A549 (cell line): Measurements from ENCODE around the gene SV2C. TPM values are rescaled to one million over a fixed set of nuclear protein-coding genes. Genes with fewer than 3 reads are reported as not detected.
"Not testable (repeated sequence)": the region's sequence is repeated elsewhere in the genome, so short reads cannot be mapped to it uniquely, and the experiment has no call there.

Source experiments
- ATAC-seq, 2 experiments: fragments of 200-7000 bp in 1 of 2; fragments of >200 bp in 1 of 2; cut with Nextera tagmentation in 1 of 2; cut with Tn5 transposase in 1 of 2; 3 replicates each; pipeline versions ENCODE4 v1.8.0 to v1.9.1; 2018 to 2020; ENCODE audit warnings: mild to moderate bottlenecking in 1 of 2, moderate library complexity in 1 of 2
- CTCF ChIA-PET: fragments of 300-600 bp; sonication (Branson Sonifier 250); formaldehyde crosslinking; extraction: SDS; loops from one replicate; lab custom pipeline; 2021; ENCODE audit warnings: antibody characterized with exemption, inconsistent platforms; lab: Yijun Ruan, JAX
- POLR2A ChIA-PET: fragments of 350-600 bp; formaldehyde crosslinking; extraction: SDS; loops from one replicate; lab custom pipeline; 2021; ENCODE audit warnings: antibody characterized with exemption, inconsistent platforms; lab: Yijun Ruan, JAX
- DNase-seq, 2 experiments: peaks; one replicate each; pipeline versions ENCODE4 v3.0.0 to v3.0.0-alpha.2; 2011 to 2016; ENCODE audit warnings: low read depth in 1 of 2, low spot score in 1 of 2
- FAIRE-seq: peaks from 2 replicates; lab custom pipeline; 2011; peaks lifted over from hg19 to GRCh38; lab: Jason Lieb, UNC
- H3K27ac ChIP-seq, 2 experiments: fragments of >200 bp; sonication (Bioruptor Twin); formaldehyde crosslinking; 3 replicates each; pipeline ENCODE4 v1.5.1; 2016 to 2017
- H3K4me1 ChIP-seq: fragments of >200 bp; sonication (Bioruptor Twin); formaldehyde crosslinking; 3 replicates; pipeline ENCODE4 v1.6.1; 2016
- H3K4me2 ChIP-seq: fragments of >200 bp; sonication (Bioruptor Twin); formaldehyde crosslinking; 3 replicates; pipeline ENCODE4 v1.6.1; 2016
- H3K4me3 ChIP-seq: fragments of >200 bp; sonication (Bioruptor Twin); formaldehyde crosslinking; 3 replicates; pipeline ENCODE4 v1.5.1; 2016
- H3K9me3 ChIP-seq: fragments of >200 bp; sonication (Bioruptor Twin); formaldehyde crosslinking; 3 replicates; pipeline ENCODE4 v1.6.1; 2016
- BCL3 ChIP-seq: fragments of >200 bp; sonication (Bioruptor Twin); formaldehyde crosslinking; IDR thresholded peaks from 3 replicates; pipeline ENCODE4 v1.6.1; 2016
- BHLHE40 ChIP-seq: IDR thresholded peaks from 2 replicates; pipeline ENCODE4 v1.6.1; 2012; ENCODE audit warnings: low read depth, low read length, inconsistent platforms
- CBX2 ChIP-seq: fragments of 200-600 bp; sonication (generic); IDR thresholded peaks from 2 replicates; pipeline ENCODE4 v1.6.1; 2016; ENCODE audit warnings: low read depth, mild to moderate bottlenecking, borderline replicate concordance
- CBX8 ChIP-seq: fragments of 200-600 bp; sonication (generic); IDR thresholded peaks from 2 replicates; pipeline ENCODE4 v1.6.1; 2016
- EHF ChIP-seq: fragments of 250-450 bp; sonication (Bioruptor Pico); IDR thresholded peaks from 2 replicates; pipeline ENCODE4 v1.5.0; 2020; ENCODE audit warnings: mild to moderate bottlenecking
- FOSL2 ChIP-seq, 2 experiments: fragments of 450-650 bp in 1 of 2; fragments of >200 bp in 1 of 2; sonication (Bioruptor Twin) in 1 of 2; formaldehyde crosslinking; IDR thresholded peaks; 2 replicates each; pipeline versions ENCODE4 v1.5.0 to v1.6.1; 2016 to 2020; ENCODE audit warnings: mild to moderate bottlenecking in 1 of 2, moderate library complexity in 1 of 2
- HOXB13 ChIP-seq: fragments of 250-450 bp; sonication (Bioruptor Pico); IDR thresholded peaks from 2 replicates; pipeline ENCODE4 v1.5.0; 2020; ENCODE audit warnings: low read depth, mild to moderate bottlenecking, moderate library complexity
- HOXB5 ChIP-seq: fragments of 250-450 bp; sonication (Bioruptor Pico); IDR thresholded peaks from 2 replicates; pipeline ENCODE4 v1.5.0; 2020; ENCODE audit warnings: mild to moderate bottlenecking, moderate library complexity
- JUNB ChIP-seq: fragments of >200 bp; sonication (Bioruptor Twin); formaldehyde crosslinking; IDR thresholded peaks from 2 replicates; pipeline ENCODE4 v1.6.1; 2016
- MAFK ChIP-seq: fragments of 450-650 bp; IDR thresholded peaks from 2 replicates; pipeline ENCODE4 v1.6.1; 2014; ENCODE audit not compliant: partially characterized antibody
- MAX ChIP-seq: IDR thresholded peaks from 2 replicates; pipeline ENCODE4 v1.6.1; 2012
- MYC ChIP-seq: IDR thresholded peaks from 2 replicates; pipeline ENCODE4 v1.6.1; 2012; ENCODE audit warnings: mild to moderate bottlenecking, inconsistent platforms, low read length, improper control_type of control experiment, borderline replicate concordance
- NFE2L2 ChIP-seq: fragments of 150-350 bp; conservative IDR thresholded peaks from 2 replicates; pipeline ENCODE4 v1.6.1; 2014; ENCODE audit warnings: low read length
- PHF8 ChIP-seq: fragments of 200-600 bp; sonication (generic); IDR thresholded peaks from 2 replicates; pipeline ENCODE4 v1.6.1; 2016; ENCODE audit warnings: low read depth, mild to moderate bottlenecking, antibody characterized with exemption, moderate library complexity, borderline replicate concordance
- RAD21 ChIP-seq, 2 experiments: fragments of >200 bp in 1 of 2; sonication (Bioruptor Twin) in 1 of 2; formaldehyde crosslinking in 1 of 2; IDR thresholded peaks in 1 of 2; conservative IDR thresholded peaks in 1 of 2; 2 replicates in 1 of 2; 3 replicates in 1 of 2; pipeline ENCODE4 v1.6.1; 2012 to 2018; ENCODE audit warnings: inconsistent platforms in 1 of 2
- ZFP36 ChIP-seq: fragments of 450-650 bp; IDR thresholded peaks from 2 replicates; pipeline ENCODE4 v1.6.1; 2014; ENCODE audit warnings: borderline replicate concordance; ENCODE audit not compliant: partially characterized antibody
- ZNF302 ChIP-seq: fragments of 250-450 bp; sonication (Bioruptor Pico); IDR thresholded peaks from 2 replicates; pipeline ENCODE4 v1.9.0; 2021; ENCODE audit warnings: inconsistent platforms, mild to moderate bottlenecking, moderate library complexity
- whole genome bisulfite sequencing: methylation state at CpG from one replicate; pipeline ENCODE4 v1.1.6; 2017; ENCODE audit errors: missing lambda C conversion rate; 5-methylcytosine and 5-hydroxymethylcytosine counted together
- polyA plus RNA-seq, 4 experiments: library from polyadenylated mRNA; depleted of rRNA in 3 of 4; stranded (reverse); fragments of >200 nt; fragmentation: RNase III in 1 of 4; extraction: RNeasy Plus Mini Kit Qiagen cat#74134 plus additional on column Dnase treatment in 1 of 4; gene quantifications; 2 replicates in 3 of 4; 3 replicates in 1 of 4; pipeline ENCODE4 v1.2.3, GENCODE V29; 2011 to 2017
- TF ChIP-seq, protein P1 (sequence below): fragments of 150-350 bp; IDR thresholded peaks from 2 replicates; pipeline ENCODE4 v1.6.1; 2014; ENCODE audit warnings: low read depth, mild to moderate bottlenecking, low read length
- TF ChIP-seq, protein P2 (sequence below): IDR thresholded peaks from 2 replicates; pipeline ENCODE4 v1.6.1; 2012

Gene SV2C
- polyA plus RNA-seq, 2 of the 4 experiments (the other 2 are of a cell fraction) = not detected

DNA sequence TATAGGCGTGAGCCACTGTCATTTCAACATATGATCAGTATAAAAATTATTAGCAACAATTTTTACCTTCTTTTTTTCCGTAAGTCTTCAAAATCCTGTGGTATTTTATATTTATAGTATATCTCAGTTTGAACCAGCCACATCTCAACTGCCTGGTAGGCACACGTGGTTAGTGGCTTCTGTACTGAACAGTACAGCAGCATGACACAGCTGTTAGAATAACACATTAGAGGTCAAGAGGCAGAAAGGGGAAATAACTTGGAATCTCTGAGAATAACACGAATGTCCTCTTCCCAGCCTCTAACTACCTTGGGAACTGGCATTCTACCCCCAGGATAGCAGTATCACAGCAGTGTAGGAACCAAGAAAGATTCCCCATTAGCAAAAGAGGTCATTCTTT lies 211.4 kb downstream of the SV2C start (continued):
- no peak for TF ChIP-seq BCL3
- no peak for TF ChIP-seq FOSL2 (IDR thresholded peaks at IDR 0.05)
- TF ChIP-seq FOSL2 (CRISPR knock-in tag; IDR thresholded peaks at IDR 0.05) = no peak
- no peak for TF ChIP-seq JUNB
- TF ChIP-seq HOXB13 (CRISPR knock-in tag) = no peak

- no peak for FAIRE-seq
- POLR2A ChIA-PET = no interaction called here
- CTCF ChIA-PET = interaction anchor here (1.0 kb wide), 1 partner anchor 33 kb away, joined by 3 read pairs; no protein-coding TSS in a partner anchor
- Histone ChIP-seq H3K4me1 (no peaks in the 10 kb centered on the region), H3K4me3 (no peak overlapping the region), H3K4me2 (no peak overlapping the region), H3K9me3 (no peaks in the 10 kb centered on the region), H3K27ac (no peak overlapping the region)
- no peak for DNase-seq
- WGBS = 68% methylated on average over 1 of the region's 1 CpG
- no peak for ATAC-seq
- TF ChIP-seq EHF (CRISPR knock-in tag) (no peak), HOXB5 (CRISPR knock-in tag) (no peak), MAX (no peak), CBX8 (no peak), CBX2 (no peak), RAD21 (conservative IDR thresholded peaks at IDR 0.05 in 1 of 2, IDR thresholded peaks at IDR 0.05 in 1 of 2) (no peak), MYC (no peak), NFE2L2 (no peak), JUNB (no peak), ZNF302 (CRISPR knock-in tag) (no peak), PHF8 (no peak), MAFK (no peak), ZFP36 (no peak), BHLHE40 (no peak)
- TF ChIP-seq, protein P1, sequence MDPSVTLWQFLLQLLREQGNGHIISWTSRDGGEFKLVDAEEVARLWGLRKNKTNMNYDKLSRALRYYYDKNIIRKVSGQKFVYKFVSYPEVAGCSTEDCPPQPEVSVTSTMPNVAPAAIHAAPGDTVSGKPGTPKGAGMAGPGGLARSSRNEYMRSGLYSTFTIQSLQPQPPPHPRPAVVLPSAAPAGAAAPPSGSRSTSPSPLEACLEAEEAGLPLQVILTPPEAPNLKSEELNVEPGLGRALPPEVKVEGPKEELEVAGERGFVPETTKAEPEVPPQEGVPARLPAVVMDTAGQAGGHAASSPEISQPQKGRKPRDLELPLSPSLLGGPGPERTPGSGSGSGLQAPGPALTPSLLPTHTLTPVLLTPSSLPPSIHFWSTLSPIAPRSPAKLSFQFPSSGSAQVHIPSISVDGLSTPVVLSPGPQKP = no peak
- TF ChIP-seq, protein P2, sequence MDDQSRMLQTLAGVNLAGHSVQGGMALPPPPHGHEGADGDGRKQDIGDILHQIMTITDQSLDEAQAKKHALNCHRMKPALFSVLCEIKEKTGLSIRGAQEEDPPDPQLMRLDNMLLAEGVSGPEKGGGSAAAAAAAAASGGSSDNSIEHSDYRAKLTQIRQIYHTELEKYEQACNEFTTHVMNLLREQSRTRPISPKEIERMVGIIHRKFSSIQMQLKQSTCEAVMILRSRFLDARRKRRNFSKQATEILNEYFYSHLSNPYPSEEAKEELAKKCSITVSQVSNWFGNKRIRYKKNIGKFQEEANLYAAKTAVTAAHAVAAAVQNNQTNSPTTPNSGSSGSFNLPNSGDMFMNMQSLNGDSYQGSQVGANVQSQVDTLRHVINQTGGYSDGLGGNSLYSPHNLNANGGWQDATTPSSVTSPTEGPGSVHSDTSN = no peak
Measured at GRCh38 chr5:76298852-76299251, 215.7 kb downstream of the SV2C start.

- CTCF ChIA-PET = no interaction called here
- Histone ChIP-seq H3K4me3 (no peak overlapping the region), H3K27ac (no peak overlapping the region)
- DNase-seq = no peak
- ATAC-seq = no peak
- TF ChIP-seq MAX (no peak), MYC (no peak)
- TF ChIP-seq, all 56 proteins: peak for 0
- POLR2A ChIA-PET = no interaction called here
- H3K4me1 ChIP-seq = no peaks in the 10 kb centered on the region
- H3K9me3 ChIP-seq = no peaks in the 10 kb centered on the region
- no peak overlapping the region for H3K4me2 ChIP-seq
- no peak for FAIRE-seq
- 15% methylated on average over 2 of the region's 2 CpGs for WGBS
Measured at GRCh38 chr5:76299592-76299991, 216.4 kb downstream of the SV2C start.

DNA sequence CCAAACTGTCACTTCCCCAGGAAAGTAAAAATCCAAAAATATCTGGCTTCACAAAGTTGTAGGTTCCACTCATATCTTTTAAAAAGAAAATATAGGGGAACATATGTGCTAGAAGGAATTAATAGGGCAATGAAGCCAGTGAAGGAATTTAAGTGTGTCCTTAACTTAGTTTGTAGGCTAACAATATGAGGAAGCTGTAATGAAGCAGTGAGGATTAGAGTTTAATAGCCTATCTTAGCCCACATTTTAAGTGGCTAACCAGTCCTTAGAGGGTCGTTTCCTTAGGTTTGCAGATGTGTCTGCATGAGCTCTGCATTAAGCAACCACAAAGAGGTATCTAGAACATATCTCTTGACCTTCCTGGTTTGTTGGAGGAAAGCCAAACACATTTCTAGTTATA lies 218.7 kb downstream of the SV2C start:
- CTCF ChIA-PET, H3K9me3 ChIP-seq, H3K4me3 ChIP-seq, H3K4me2 ChIP-seq, H3K27ac ChIP-seq, H3K4me1 ChIP-seq, DNase-seq, FAIRE-seq, ATAC-seq, POLR2A ChIA-PET: not testable (repeated sequence)
- 0% methylated on average over 1 of the region's 1 CpG for WGBS

DNA sequence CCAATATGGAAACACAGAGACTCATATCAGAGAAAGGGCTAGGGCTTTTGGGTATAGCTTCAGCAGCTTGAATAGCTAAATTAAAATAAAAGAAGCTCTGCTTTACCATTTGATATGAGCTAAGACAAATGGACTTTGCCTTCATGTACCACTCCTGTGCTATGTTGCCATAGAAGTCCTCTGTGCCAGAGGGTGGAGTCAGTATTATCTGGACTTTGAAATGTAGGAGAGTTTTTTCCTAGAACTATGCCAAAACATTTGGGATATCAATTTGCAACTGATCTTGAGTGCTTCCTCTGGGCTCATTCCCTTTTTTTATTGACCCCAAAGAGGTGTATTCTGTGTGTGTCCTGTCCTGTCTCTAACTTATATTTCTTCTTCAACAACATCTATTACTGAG lies 219.5 kb downstream of the SV2C start:
- DNase-seq, H3K9me3 ChIP-seq, H3K27ac ChIP-seq, H3K4me1 ChIP-seq, POLR2A ChIA-PET, FAIRE-seq, H3K4me2 ChIP-seq, ATAC-seq, H3K4me3 ChIP-seq, CTCF ChIA-PET: not testable (repeated sequence)
